WTC11 (cell line): ENCODE measurements around the gene ID3. TPM values are rescaled to one million over a fixed set of nuclear protein-coding genes. Genes with fewer than 3 reads are reported as not detected.

ENCODE experiments used
- ATAC-seq: fragments of 200-7000 bp; cut with Tn5 transposase; 2 replicates; pipeline ENCODE4 v1.10.0; 2021; ENCODE audit warnings: mild to moderate bottlenecking, moderate library complexity
- CTCF ChIA-PET: fragments of 300-600 bp; sonication (Branson Sonifier 250); formaldehyde crosslinking; loops from one replicate; lab custom pipeline; 2021; ENCODE audit warnings: antibody characterized with exemption; lab: Charles Lee
- POLR2A ChIA-PET: fragments of 350-600 bp; sonication (Branson Sonifier 250); formaldehyde crosslinking; loops from one replicate; lab custom pipeline; 2021; ENCODE audit warnings: antibody characterized with exemption; lab: Charles Lee
- DNase-seq: peaks from one replicate; pipeline ENCODE4 v3.0.0; 2021; ENCODE audit warnings: low spot score
- H3K27ac Mint-ChIP-seq: 2 replicates; pipeline ENCODE4 v1.8.0; 2021; ENCODE audit warnings: mixed read lengths
- H3K27me3 Mint-ChIP-seq: 2 replicates; pipeline ENCODE4 v1.8.0; 2021; ENCODE audit warnings: low read depth, mild to moderate bottlenecking, moderate library complexity, mixed read lengths
- H3K36me3 Mint-ChIP-seq: 2 replicates; pipeline ENCODE4 v1.8.0; 2021; ENCODE audit warnings: mixed read lengths
- H3K4me1 Mint-ChIP-seq: 2 replicates; pipeline ENCODE4 v1.8.0; 2022; ENCODE audit warnings: mixed read lengths
- H3K4me3 Mint-ChIP-seq: 2 replicates; pipeline ENCODE4 v1.8.0; 2021; ENCODE audit warnings: mild to moderate bottlenecking, moderate library complexity, mixed read lengths
- H3K9me3 Mint-ChIP-seq: 2 replicates; pipeline ENCODE4 v1.8.0; 2021; ENCODE audit warnings: mixed read lengths
- CREB1 ChIP-seq: sonication (generic); formaldehyde crosslinking; IDR thresholded peaks from 2 replicates; pipeline ENCODE4 v1.8.0; 2023; ENCODE audit warnings: mild to moderate bottlenecking, missing genetic modification reagents
- ETV6 ChIP-seq: sonication (generic); formaldehyde crosslinking; IDR thresholded peaks from 2 replicates; pipeline ENCODE4 v1.8.1; 2022; ENCODE audit warnings: mild to moderate bottlenecking, missing genetic modification reagents
- GTF2I ChIP-seq: fragments of 250-450 bp; sonication (Bioruptor Pico); conservative IDR thresholded peaks from 2 replicates; pipeline ENCODE4 v1.4.0; 2021; ENCODE audit warnings: mild to moderate bottlenecking
- HMGA2 ChIP-seq: fragments of 250-450 bp; sonication (Bioruptor Pico); IDR thresholded peaks from 2 replicates; pipeline ENCODE4 v1.4.0; 2021; ENCODE audit warnings: mild to moderate bottlenecking, moderate library complexity
- IRF2 ChIP-seq: sonication (generic); formaldehyde crosslinking; IDR thresholded peaks from 2 replicates; pipeline ENCODE4 v1.8.0; 2022; ENCODE audit warnings: low read depth, missing genetic modification reagents, borderline replicate concordance
- JAZF1 ChIP-seq: fragments of 250-450 bp; sonication (Bioruptor Pico); IDR thresholded peaks from 2 replicates; pipeline ENCODE4 v1.9.0; 2021; ENCODE audit warnings: moderate library complexity, mild to moderate bottlenecking, inconsistent platforms
- JUN ChIP-seq: sonication (generic); formaldehyde crosslinking; IDR thresholded peaks from 2 replicates; pipeline ENCODE4 v1.8.0; 2023; ENCODE audit warnings: mild to moderate bottlenecking, missing genetic modification reagents
- NFATC4 ChIP-seq: fragments of 250-450 bp; sonication (Bioruptor Pico); IDR thresholded peaks from 2 replicates; pipeline ENCODE4 v1.9.0; 2021; ENCODE audit warnings: mild to moderate bottlenecking
- NR3C1 ChIP-seq: sonication (generic); formaldehyde crosslinking; conservative IDR thresholded peaks from 2 replicates; pipeline ENCODE4 v1.8.1; 2023; ENCODE audit warnings: low read depth, mild to moderate bottlenecking, missing genetic modification reagents
- SMAD4 ChIP-seq: sonication (generic); formaldehyde crosslinking; IDR thresholded peaks from 2 replicates; pipeline ENCODE4 v1.8.0; 2022; ENCODE audit warnings: mild to moderate bottlenecking, missing genetic modification reagents
- SOX15 ChIP-seq: fragments of 250-450 bp; sonication (Bioruptor Pico); IDR thresholded peaks from 2 replicates; pipeline ENCODE4 v1.9.0; 2021; ENCODE audit warnings: mild to moderate bottlenecking
- TCF7 ChIP-seq: sonication (generic); formaldehyde crosslinking; IDR thresholded peaks from 2 replicates; pipeline ENCODE4 v1.8.0; 2022; ENCODE audit warnings: mild to moderate bottlenecking, low read depth, missing genetic modification reagents, moderate library complexity
- ZNF232 ChIP-seq: sonication (generic); formaldehyde crosslinking; IDR thresholded peaks from 2 replicates; pipeline ENCODE4 v1.8.0; 2022; ENCODE audit warnings: mild to moderate bottlenecking, missing genetic modification reagents
- total RNA-seq: library from RNA; stranded (reverse); gene quantifications from 3 replicates; pipeline ENCODE4 v1.2.3, GENCODE V29; 2021
- TF ChIP-seq, protein P1 (sequence below): sonication (generic); formaldehyde crosslinking; conservative IDR thresholded peaks from 2 replicates; pipeline ENCODE4 v1.8.1; 2022; ENCODE audit warnings: mild to moderate bottlenecking, missing genetic modification reagents
- TF ChIP-seq, protein P2 (sequence below): sonication (generic); formaldehyde crosslinking; IDR thresholded peaks from 2 replicates; pipeline ENCODE4 v1.8.1; 2023; ENCODE audit warnings: mild to moderate bottlenecking, missing genetic modification reagents
- TF ChIP-seq, protein P3 (sequence below): fragments of 250-450 bp; sonication (Bioruptor Pico); IDR thresholded peaks from 2 replicates; pipeline ENCODE4 v1.8.0; 2021; ENCODE audit warnings: mild to moderate bottlenecking
- TF ChIP-seq, protein P4 (sequence below): sonication (generic); formaldehyde crosslinking; IDR thresholded peaks from 2 replicates; pipeline ENCODE4 v1.8.1; 2023; ENCODE audit warnings: mild to moderate bottlenecking, missing genetic modification reagents, borderline replicate concordance
- TF ChIP-seq, protein P5 (sequence below): sonication (generic); formaldehyde crosslinking; IDR thresholded peaks from 2 replicates; pipeline ENCODE4 v1.8.1; 2023; ENCODE audit warnings: mild to moderate bottlenecking, missing genetic modification reagents

ID3 gene
- total RNA-seq, 1 experiment from 2014 or later: 168 TPM

DNA sequence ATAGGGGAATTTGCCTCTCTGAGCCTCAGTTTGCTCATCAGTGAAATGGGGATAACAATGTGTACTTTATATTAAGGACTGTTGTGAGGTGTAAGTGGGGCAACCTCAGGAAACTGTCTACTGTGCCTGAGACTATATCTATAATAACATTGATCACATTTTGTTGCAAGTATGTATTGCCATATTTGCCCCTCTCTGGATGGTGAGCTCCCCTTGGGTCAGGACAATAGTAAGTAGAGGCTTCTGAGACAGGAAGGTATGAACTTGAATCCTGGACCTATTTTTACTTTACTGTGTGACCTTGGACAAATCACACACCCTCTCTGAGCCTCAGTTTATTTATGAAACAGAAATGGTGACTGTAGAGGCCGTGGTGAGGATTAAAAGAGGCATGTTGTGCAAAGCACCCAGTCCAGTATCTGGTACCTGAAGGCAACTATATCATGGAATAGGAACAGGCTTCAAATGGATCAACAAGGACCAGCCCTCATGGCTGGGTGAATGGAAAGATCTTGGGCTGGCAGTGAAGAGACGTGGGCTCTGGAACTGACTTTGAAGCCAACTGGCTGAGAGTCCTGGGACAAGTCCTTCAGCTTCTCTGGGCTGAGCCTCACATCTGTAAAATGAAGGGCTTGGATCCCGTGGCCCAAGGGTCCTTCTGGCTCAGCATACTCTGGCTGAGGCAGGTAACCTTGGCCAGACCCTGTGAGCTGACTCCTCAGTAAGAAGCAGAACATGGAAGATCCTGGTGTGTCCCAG is 35.0 kb upstream of the ID3 start:
- CTCF ChIA-PET: interaction anchor here (0.6 to 4.5 kb wide), 5 partner anchors 34 to 92 kb away, joined by 3 to 25 read pairs (median 3); no protein-coding TSS in a partner anchor

DNA sequence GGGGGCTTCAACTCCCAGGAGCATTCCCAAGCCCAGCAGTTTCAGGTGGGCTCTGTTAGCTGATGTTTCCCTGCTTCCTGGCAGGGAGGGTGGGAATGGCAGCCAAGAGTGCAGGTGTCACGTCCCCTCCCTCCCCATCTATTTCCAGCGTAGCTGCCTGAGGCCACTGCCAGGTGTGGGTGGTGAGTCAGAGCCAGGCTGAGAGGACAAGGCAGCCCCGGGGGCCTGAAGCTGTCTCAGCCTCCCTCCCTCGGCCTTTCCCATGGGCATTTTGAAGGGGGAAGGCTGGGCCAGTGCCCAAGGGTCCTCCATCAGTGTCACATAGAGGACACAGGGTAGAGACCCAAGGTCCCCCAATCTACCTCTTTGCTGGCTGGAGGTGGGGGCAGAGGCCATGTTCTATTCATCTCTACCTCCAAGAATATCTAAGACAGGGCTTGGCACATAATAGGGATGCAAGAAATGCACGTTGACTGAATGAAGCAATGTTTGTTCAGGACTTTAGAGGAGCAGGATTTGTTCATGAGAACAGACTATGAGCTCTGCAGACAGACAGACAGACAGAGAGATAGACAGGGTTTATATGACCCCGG is 34.4 kb upstream of the ID3 start:
- TF ChIP-seq JUN (CRISPR knock-in tag) (no peak), JAZF1 (CRISPR knock-in tag) (no peak), NFATC4 (CRISPR knock-in tag) (no peak), SOX15 (CRISPR knock-in tag) (no peak), TCF7 (no peak), HMGA2 (CRISPR knock-in tag) (no peak), ETV6 (CRISPR knock-in tag) (no peak), ZNF232 (no peak), CREB1 (no peak), SMAD4 (CRISPR knock-in tag) (no peak), NR3C1 (CRISPR knock-in tag) (no peak), IRF2 (no peak)
- TF ChIP-seq, protein P1, sequence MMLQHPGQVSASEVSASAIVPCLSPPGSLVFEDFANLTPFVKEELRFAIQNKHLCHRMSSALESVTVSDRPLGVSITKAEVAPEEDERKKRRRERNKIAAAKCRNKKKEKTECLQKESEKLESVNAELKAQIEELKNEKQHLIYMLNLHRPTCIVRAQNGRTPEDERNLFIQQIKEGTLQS (CRISPR knock-in tag): no peak
- TF ChIP-seq, protein P2, sequence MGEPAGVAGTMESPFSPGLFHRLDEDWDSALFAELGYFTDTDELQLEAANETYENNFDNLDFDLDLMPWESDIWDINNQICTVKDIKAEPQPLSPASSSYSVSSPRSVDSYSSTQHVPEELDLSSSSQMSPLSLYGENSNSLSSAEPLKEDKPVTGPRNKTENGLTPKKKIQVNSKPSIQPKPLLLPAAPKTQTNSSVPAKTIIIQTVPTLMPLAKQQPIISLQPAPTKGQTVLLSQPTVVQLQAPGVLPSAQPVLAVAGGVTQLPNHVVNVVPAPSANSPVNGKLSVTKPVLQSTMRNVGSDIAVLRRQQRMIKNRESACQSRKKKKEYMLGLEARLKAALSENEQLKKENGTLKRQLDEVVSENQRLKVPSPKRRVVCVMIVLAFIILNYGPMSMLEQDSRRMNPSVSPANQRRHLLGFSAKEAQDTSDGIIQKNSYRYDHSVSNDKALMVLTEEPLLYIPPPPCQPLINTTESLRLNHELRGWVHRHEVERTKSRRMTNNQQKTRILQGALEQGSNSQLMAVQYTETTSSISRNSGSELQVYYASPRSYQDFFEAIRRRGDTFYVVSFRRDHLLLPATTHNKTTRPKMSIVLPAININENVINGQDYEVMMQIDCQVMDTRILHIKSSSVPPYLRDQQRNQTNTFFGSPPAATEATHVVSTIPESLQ (CRISPR knock-in tag): no peak
- TF ChIP-seq, protein P3, sequence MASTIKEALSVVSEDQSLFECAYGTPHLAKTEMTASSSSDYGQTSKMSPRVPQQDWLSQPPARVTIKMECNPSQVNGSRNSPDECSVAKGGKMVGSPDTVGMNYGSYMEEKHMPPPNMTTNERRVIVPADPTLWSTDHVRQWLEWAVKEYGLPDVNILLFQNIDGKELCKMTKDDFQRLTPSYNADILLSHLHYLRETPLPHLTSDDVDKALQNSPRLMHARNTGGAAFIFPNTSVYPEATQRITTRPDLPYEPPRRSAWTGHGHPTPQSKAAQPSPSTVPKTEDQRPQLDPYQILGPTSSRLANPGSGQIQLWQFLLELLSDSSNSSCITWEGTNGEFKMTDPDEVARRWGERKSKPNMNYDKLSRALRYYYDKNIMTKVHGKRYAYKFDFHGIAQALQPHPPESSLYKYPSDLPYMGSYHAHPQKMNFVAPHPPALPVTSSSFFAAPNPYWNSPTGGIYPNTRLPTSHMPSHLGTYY: no peak
- TF ChIP-seq, protein P4, sequence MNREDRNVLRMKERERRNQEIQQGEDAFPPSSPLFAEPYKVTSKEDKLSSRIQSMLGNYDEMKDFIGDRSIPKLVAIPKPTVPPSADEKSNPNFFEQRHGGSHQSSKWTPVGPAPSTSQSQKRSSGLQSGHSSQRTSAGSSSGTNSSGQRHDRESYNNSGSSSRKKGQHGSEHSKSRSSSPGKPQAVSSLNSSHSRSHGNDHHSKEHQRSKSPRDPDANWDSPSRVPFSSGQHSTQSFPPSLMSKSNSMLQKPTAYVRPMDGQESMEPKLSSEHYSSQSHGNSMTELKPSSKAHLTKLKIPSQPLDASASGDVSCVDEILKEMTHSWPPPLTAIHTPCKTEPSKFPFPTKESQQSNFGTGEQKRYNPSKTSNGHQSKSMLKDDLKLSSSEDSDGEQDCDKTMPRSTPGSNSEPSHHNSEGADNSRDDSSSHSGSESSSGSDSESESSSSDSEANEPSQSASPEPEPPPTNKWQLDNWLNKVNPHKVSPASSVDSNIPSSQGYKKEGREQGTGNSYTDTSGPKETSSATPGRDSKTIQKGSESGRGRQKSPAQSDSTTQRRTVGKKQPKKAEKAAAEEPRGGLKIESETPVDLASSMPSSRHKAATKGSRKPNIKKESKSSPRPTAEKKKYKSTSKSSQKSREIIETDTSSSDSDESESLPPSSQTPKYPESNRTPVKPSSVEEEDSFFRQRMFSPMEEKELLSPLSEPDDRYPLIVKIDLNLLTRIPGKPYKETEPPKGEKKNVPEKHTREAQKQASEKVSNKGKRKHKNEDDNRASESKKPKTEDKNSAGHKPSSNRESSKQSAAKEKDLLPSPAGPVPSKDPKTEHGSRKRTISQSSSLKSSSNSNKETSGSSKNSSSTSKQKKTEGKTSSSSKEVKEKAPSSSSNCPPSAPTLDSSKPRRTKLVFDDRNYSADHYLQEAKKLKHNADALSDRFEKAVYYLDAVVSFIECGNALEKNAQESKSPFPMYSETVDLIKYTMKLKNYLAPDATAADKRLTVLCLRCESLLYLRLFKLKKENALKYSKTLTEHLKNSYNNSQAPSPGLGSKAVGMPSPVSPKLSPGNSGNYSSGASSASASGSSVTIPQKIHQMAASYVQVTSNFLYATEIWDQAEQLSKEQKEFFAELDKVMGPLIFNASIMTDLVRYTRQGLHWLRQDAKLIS: no peak
- TF ChIP-seq, protein P5, sequence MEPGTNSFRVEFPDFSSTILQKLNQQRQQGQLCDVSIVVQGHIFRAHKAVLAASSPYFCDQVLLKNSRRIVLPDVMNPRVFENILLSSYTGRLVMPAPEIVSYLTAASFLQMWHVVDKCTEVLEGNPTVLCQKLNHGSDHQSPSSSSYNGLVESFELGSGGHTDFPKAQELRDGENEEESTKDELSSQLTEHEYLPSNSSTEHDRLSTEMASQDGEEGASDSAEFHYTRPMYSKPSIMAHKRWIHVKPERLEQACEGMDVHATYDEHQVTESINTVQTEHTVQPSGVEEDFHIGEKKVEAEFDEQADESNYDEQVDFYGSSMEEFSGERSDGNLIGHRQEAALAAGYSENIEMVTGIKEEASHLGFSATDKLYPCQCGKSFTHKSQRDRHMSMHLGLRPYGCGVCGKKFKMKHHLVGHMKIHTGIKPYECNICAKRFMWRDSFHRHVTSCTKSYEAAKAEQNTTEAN: no peak
- H3K4me1 Mint-ChIP-seq: peaks cover 78% of the 10 kb centered on the region
- ChIA-PET CTCF (interaction anchor here (0.7 to 4.5 kb wide), 3 partner anchors 41 to 64 kb away, joined by 3 to 25 read pairs (median 5); no protein-coding TSS in a partner anchor), POLR2A (no interaction called here)
- no peaks in the 10 kb centered on the region; the same call in 1 of the 2 replicates for H3K27me3 Mint-ChIP-seq
- no peak overlapping the region for H3K27ac Mint-ChIP-seq
- ATAC-seq: no peak
- no peak overlapping the region for H3K4me3 Mint-ChIP-seq
- no peaks in the 10 kb centered on the region for H3K36me3 Mint-ChIP-seq
- no peaks in the 10 kb centered on the region for H3K9me3 Mint-ChIP-seq
- no peak for DNase-seq

More for the DNA sequence above, 35.0 kb upstream of the ID3 start:
- ATAC-seq (no peak), DNase-seq (no peak)
- Mint-ChIP-seq H3K4me3 (no peak overlapping the region), H3K4me1 (peaks cover 78% of the 10 kb centered on the region), H3K27ac (peak overlapping the region; percentile 75; the same call in 1 of the 2 replicates), H3K27me3 (no peaks in the 10 kb centered on the region; the same call in 1 of the 2 replicates), H3K9me3 (no peaks in the 10 kb centered on the region), H3K36me3 (no peaks in the 10 kb centered on the region)
- TF ChIP-seq, protein P3: no peak
- peak; percentile 48; the same call in 1 of the 2 replicates for TF ChIP-seq GTF2I (CRISPR knock-in tag)
- POLR2A ChIA-PET: interaction anchor here (0.6 to 1.9 kb wide), 2 partner anchors 22 to 36 kb away, joined by 4 to 6 read pairs; partner anchors contain the start of gene ID3
